ENCODE data around the gene STK40. TPM values are rescaled to one million over a fixed set of nuclear protein-coding genes. Genes with fewer than 3 reads are reported as not detected.
A peak's percentile ranks its signal among the peaks of the same experiment; 100 is the strongest.

STK40 gene
- total RNA-seq, 1 donor from 2014 or later, result 18.9 TPM

- peak; percentile 90 for DNase-seq
Measured at GRCh38 chr1:36369061-36369861, 16.5 kb downstream of the STK40 start.

DNA sequence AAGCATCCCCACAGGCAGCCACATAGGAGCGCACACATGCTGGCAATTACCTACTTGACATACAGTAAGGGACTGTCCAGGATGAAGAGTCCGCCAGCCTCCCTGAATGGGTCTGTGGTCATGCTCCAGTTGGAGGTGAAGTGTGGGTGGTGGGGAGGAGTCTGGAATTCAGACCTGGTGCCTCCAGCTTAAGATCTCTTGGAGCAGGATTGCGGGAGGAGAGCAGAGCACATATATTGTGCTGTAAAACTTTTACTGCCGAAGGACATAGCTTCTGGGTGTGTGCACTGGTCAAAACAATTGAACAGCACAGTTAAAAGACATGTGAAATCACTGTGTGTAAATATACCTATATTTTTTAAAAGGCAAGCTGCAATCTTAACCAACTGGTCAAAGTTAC lies 17.9 kb downstream of the STK40 start:
- DNase-seq, result no peak

DNA sequence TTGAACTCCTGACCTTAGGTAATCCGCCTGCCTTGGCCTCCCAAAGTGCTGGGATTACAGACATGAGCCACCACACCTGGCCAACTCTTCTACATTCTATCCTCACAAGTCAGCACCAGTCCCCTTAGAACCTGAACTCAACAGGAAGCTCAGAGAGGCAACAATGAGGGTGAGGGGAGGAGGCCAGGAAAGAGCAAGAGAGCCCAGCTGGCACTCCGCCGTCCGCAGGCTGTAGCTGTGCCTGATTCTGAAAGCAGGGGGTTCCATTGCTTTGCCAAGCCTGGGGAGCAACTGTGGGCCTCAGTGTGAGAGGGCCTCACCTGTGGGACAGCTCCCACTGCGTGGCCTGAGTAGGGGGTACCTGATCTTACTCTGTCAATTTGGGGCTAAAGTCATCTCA lies 18.7 kb downstream of the STK40 start:
- DNase-seq, result no peak

- peak; percentile 95 for DNase-seq
Measured at GRCh38 chr1:36366091-36366661, 19.5 kb downstream of the STK40 start.

GRCh38 chr1:36365381-36365780 lies 20.3 kb downstream of the STK40 start:
- DNase-seq, result peak; percentile 62

DNA sequence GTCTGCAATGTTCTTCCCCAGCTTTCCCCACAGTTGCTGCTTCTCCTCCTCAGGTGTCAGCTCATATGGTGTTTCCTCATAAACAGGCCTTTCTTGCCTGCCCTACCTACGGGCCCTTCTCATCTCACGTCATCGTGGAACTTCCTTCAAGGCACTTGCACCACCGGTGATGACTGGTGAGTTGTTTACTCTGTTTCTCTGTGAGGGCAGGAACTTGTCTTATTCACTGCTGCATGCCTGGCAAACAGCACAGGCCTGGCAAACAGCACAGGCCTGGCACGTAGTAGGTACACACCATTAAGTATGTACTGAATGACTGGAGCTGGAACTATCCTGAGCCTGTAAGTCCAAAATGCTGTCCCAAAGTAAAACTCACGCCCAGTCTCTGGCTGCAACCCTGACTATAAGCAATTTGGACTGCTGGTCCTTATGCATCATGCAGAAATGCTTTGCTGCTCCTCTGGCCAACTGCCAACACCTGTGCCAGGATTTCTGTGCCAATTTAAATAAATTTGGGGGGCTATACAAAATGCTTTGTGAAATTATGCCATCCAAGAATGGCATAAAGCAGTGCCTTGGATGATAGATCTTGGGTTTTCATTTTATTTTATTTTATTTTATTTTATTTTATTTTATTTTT lies 25.7 kb downstream of the STK40 start:
- DNase-seq, result no peak

- DNase-seq, result no peak
Measured at GRCh38 chr1:36359383-36359782, 26.3 kb downstream of the STK40 start.

GRCh38 chr1:36358514-36359084 lies 27.1 kb downstream of the STK40 start:
- DNase-seq, result no peak

- DNase-seq, result no peak
Measured at GRCh38 chr1:36355811-36356210, 29.9 kb downstream of the STK40 start.

DNA sequence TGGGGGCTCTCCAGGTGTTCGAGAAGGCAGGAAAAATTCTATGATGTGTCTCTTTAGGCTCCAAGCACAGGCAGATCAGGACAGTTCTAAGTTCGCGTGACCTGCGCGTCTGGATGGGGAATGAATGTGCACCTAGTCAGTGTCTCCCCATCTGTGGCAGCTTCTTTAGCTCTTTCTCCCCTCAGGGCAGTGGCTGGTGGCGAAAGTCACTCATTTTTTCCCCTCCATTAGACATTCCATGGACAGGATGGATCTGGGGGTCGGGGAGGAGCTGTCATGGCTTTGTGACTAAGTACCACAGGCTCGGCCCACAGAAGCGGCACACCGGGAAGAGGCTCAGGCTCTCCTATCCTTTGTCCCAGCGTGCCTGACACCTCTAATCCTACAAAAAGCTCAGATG lies 31.2 kb downstream of the STK40 start:
- DNase-seq, result no peak

DNA sequence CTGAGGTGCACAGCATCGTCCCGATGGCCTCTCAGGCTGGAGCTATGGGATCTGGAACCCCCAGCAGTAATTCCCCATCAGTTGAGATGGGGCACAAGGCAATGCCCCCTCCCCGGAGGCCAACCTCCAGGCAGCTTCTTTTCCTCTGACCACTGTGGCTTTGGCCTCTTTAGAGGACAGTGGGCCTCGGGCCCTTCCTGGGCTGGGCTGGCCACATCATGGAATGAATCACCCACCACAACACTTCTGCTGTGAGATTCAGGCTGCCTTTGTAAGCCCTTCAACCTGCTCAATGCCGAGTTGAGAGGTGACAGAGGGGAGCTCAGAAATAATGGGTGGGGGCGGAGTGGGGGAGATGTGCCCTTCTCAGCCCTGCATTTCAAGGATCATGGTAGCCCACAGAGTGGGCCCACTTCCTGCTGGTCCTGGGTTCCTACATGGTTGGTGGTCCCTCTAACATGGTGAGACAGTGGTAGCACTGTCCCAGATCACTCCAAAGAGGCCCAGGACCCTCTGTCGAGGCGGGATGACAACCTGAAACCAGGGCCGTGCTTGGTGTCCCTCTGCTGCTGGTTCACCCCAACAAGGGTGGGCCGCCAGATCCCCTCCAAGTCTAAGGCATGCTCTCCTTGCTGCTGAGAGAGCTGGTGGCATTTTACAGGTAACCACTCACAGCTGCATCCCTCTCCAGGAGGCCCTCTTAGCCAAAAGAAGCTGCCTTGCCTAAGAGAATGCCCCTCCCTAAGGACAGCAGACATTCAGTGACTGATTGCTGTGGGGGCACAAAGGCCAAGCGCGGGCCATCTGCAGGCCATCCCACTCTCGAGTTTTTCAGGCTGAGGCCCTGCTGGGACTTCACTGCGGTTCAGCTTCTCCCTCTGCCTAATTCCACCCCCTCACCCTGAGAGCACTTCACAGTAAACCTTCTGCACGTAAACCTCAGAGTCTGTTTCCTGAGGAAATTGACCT lies 32.5 kb downstream of the STK40 start:
- DNase-seq, result no peak

DNA sequence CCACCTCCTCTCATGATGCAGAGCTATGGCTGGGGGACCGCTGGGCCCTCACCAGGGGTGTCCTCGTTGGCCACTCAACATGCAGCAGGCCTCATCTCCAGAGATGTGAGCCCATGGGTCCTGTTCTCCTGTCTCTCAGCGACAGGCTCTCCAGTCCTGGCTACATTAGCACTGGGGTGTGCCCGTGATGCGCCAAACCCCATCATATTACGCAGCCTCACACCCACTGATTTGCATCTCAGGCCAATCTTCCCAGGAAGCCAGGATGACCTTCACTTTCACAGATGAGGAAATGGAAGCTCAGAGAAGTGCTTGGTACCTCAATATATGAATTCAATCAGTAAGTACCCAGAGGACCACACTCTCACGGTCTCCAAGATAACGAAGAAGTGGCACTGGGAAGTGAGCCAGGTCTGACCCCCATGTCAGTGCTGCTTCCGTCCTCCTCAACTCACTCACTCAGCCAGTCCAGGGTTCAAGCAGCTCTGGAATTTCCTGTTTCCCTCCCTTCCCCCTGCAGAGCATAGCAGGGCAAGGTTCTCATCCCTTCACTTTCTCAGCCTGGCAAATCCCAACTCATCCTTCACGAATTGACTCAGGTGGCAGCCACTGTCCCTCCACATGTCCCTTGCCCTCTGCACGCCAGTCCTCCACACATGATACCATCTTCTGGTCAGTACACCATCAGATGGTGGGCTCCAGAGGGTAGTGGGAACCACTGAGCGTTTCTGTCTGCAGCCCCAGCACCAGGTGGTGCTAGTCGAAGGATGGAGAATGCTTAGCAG lies 33.4 kb downstream of the STK40 start:
- no peak for DNase-seq

DNA sequence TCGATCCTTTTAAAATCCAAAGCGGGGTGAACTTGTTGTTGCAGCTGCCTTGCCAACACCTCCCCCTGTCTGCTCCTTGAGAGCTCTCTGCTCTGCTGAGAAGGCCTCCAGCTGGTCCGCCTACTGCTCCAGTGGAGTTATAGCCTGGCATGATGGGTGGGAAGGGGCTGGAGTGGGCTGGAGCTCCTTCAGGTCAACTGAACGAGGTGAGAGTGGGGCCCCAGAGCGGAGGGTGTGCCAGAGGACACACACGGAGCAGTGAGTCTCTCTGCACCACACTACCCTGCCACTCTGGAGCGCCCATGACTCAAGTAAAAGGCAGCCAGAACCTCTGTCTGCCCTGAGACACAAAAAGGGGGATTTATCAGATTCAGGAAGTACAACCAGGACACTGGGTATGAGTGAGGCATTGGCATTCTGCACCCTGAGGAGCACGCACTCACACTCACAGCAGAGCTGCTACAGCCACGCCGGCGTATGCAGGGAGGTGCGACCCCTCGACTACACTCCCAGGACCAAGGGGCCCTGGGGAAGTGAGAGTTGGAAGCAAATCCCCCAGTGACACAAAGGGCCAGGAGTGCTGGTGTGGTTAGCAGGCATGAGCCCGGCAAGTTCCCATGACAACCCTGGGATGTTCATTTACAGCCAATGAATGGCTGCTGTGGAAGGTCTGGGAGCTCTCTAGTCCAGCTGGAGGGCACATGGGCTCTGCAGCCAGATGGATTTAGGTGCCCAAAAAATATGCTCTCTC lies 34.3 kb downstream of the STK40 start:
- DNase-seq, result peak; percentile 42

- DNase-seq, result peak; percentile 50
Measured at GRCh38 chr1:36350659-36351226, 35.0 kb downstream of the STK40 start.

- DNase-seq, result no peak
Measured at GRCh38 chr1:36349839-36350238, 35.9 kb downstream of the STK40 start.

GRCh38 chr1:36349241-36349671 lies 36.5 kb downstream of the STK40 start:
- DNase-seq, result no peak

- DNase-seq, result no peak
Measured at GRCh38 chr1:36346741-36347370, 38.9 kb downstream of the STK40 start.

DNA sequence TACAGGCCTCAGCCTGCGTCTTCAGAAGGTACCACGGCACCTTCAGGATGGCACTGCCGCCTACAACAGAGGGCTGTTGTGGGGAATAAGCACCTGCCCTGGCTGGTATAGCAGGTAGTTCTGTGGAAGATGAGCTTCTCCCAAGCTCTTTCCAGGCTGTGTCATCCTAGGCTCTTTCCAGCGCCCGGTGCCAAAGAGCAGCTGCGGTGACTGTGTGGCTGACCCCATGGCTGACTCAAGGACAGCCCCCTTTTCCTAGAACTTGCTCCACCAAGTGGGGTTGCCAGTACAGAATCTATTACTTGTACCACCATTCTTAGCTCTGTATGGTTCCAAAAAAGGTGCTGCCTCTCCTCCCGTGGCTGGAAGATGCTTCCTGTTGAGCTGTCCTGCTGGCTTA lies 40.4 kb downstream of the STK40 start:
- no peak for DNase-seq

DNA sequence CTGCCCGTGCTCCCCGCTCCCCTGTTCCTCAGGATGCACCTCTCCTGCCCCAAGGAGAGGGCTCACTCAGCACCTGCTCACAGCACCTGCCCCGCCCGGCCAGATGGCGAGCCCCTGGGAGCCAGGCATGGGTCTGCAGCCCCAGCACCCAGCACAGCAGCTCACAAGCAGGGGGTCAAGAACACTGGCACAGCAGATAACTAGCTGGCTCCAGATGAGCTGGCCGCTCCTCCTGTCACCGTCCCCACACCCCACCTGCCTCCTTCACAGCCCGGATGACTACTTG lies 41.4 kb downstream of the STK40 start:
- DNase-seq, result no peak

All from tongue (tissue), 2 donors.